Measurements from ENCODE around the gene BCR. TPM values are rescaled to one million over a fixed set of nuclear protein-coding genes. Genes with fewer than 3 reads are reported as not detected.
A peak's percentile ranks its signal among the peaks of the same experiment; 100 is the strongest.

BCR gene
- total RNA-seq, 1 donor from 2014 or later = 268 TPM

DNA sequence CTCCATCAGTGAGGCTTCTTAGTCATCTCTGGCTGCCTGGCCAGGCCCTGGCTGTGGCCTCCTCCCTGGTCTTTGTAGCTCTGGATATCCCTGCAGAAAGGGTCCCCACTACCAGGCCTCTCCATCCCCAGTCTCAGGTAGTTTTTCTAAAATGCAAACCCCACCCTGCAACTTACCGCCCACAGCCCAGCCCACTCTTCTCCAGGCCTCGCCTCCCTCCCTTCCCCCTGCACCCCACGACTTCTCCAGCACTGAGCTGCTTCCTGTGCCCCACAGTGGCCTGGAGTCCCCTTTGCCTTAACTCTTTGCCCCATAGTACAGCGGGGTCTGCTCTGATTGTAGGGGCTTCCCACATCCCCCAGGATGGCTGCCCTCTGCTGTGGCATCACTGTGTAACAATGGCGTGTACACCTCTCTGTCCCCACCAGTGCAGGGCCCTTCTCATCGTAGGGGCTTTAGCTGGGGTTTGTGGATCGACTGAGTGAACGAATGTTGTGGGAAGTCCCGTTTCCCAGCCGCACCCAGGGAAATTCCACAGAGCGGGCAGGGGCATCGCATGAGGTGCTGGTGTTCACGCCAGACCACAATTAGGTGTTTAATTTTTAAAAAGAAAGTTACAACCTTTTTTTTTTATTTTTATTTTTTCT is 111.6 kb downstream of the BCR start:
- H3K4me1 Mint-ChIP-seq (ENCODE audit: low read depth, unreplicated experiment) = peaks cover 41% of the 10 kb centered on the region
- peaks cover 12% of the 10 kb centered on the region for H3K27me3 Mint-ChIP-seq (ENCODE audit: unreplicated experiment)
- peak overlapping the region; percentile 6 for H3K27ac Mint-ChIP-seq (ENCODE audit: unreplicated experiment)
- H3K9me3 Mint-ChIP-seq (ENCODE audit: unreplicated experiment) = peaks cover 23% of the 10 kb centered on the region
- no peak for TF ChIP-seq CTCF (IDR thresholded peaks at IDR 0.05; ENCODE audit: partially characterized antibody, unreplicated experiment)
- DNase-seq = no peak
- H3K4me3 Mint-ChIP-seq (ENCODE audit: unreplicated experiment) = no peak overlapping the region
- H3K36me3 Mint-ChIP-seq (ENCODE audit: unreplicated experiment) = peaks cover 7% of the 10 kb centered on the region

DNA sequence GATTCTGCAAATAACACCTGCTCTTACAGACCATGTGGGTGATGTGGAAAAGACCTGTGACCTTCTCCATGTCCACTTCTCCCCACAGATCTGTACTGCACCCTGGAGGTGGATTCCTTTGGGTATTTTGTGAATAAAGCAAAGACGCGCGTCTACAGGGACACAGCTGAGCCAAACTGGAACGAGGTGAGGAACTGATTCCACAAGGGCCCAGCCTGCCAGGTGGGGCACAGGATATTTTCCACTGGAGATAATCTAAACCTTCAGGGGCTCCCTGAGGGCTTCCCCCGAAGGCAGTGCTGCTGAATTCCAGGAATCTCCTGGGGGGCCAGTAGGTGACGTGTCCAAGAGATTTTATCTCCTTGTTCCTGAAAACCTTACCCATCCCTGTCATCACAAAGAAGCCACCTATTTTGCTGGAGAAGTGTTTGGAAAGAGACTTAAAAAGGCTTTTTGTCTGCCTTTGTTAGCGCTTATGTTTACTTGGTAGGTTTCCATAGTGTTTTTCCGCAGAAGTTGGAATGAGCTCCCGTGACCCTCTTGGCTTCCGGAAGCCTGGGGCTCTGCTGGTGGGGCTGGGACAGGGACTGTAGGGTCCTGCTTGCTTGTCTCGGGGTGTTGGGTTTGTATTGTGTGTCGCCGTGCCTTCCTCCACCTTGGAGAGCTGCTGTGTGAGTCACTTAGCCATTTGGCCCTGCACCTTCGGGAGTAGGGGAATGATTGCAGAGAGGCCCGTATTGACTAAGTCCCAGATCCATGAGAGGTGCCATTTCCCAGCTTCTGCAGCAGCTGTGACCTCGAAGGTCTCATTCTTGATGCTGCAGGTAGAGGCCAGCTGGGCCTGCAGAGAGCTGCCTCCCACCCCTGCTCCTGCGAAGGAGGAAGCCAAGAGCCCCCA is 112.4 kb downstream of the BCR start:
- TF ChIP-seq CTCF (IDR thresholded peaks at IDR 0.05; ENCODE audit: partially characterized antibody, unreplicated experiment) = no peak
- Mint-ChIP-seq H3K4me3 (ENCODE audit: unreplicated experiment) (no peak overlapping the region), H3K4me1 (ENCODE audit: low read depth, unreplicated experiment) (peaks cover 36% of the 10 kb centered on the region), H3K27ac (ENCODE audit: unreplicated experiment) (peak overlapping the region; percentile 76), H3K36me3 (ENCODE audit: unreplicated experiment) (peaks cover 7% of the 10 kb centered on the region), H3K27me3 (ENCODE audit: unreplicated experiment) (peaks cover 14% of the 10 kb centered on the region), H3K9me3 (ENCODE audit: unreplicated experiment) (peaks cover 24% of the 10 kb centered on the region)
- no peak for DNase-seq

DNA sequence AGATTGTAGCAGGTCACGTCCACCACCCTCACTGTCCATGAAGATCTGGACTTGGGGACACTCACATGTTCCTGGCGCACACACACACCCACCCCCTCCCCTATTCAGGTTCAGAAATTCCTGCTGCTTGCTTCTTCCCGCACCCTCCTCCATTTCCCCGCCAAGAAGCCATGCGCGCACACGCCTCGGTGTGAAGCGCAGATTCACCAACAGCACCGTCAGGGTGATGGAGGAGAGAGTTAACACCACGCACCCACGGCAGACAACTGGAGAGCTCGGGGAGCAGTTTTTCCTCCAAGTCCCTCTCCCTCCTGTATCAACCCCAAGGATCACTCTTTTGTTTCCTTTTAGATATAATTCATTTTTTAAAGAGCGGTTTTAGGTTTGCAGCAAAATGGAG is 113.4 kb downstream of the BCR start:
- peak overlapping the region; percentile 62 for H3K27ac Mint-ChIP-seq (ENCODE audit: unreplicated experiment)

GRCh38 chr22:23294221-23294620 is 113.9 kb downstream of the BCR start:
- H3K9me3 Mint-ChIP-seq (ENCODE audit: unreplicated experiment) = peaks cover 23% of the 10 kb centered on the region
- H3K36me3 Mint-ChIP-seq (ENCODE audit: unreplicated experiment) = peaks cover 7% of the 10 kb centered on the region
- no peak overlapping the region for H3K4me3 Mint-ChIP-seq (ENCODE audit: unreplicated experiment)
- no peak overlapping the region for H3K27ac Mint-ChIP-seq (ENCODE audit: unreplicated experiment)
- peaks cover 26% of the 10 kb centered on the region for H3K4me1 Mint-ChIP-seq (ENCODE audit: low read depth, unreplicated experiment)
- no peak for TF ChIP-seq CTCF (IDR thresholded peaks at IDR 0.05; ENCODE audit: partially characterized antibody, unreplicated experiment)
- no peak for DNase-seq
- H3K27me3 Mint-ChIP-seq (ENCODE audit: unreplicated experiment) = peaks cover 16% of the 10 kb centered on the region

More for the DNA sequence above, 113.4 kb downstream of the BCR start:
- Mint-ChIP-seq H3K4me3 (ENCODE audit: unreplicated experiment) (no peak overlapping the region), H3K9me3 (ENCODE audit: unreplicated experiment) (peaks cover 23% of the 10 kb centered on the region), H3K4me1 (ENCODE audit: low read depth, unreplicated experiment) (peaks cover 30% of the 10 kb centered on the region), H3K36me3 (ENCODE audit: unreplicated experiment) (peaks cover 7% of the 10 kb centered on the region), H3K27me3 (ENCODE audit: unreplicated experiment) (peaks cover 17% of the 10 kb centered on the region)
- no peak for TF ChIP-seq CTCF (IDR thresholded peaks at IDR 0.05; ENCODE audit: partially characterized antibody, unreplicated experiment)
- no peak for DNase-seq

GRCh38 chr22:23300476-23300875 is 120.2 kb downstream of the BCR start:
- TF ChIP-seq CTCF (IDR thresholded peaks at IDR 0.05; ENCODE audit: partially characterized antibody, unreplicated experiment) = no peak
- peak; percentile 6 for DNase-seq
- Mint-ChIP-seq H3K9me3 (ENCODE audit: unreplicated experiment) (peaks cover 7% of the 10 kb centered on the region), H3K27ac (ENCODE audit: unreplicated experiment) (no peak overlapping the region), H3K27me3 (ENCODE audit: unreplicated experiment) (peaks cover 11% of the 10 kb centered on the region), H3K36me3 (ENCODE audit: unreplicated experiment) (peaks cover 7% of the 10 kb centered on the region), H3K4me3 (ENCODE audit: unreplicated experiment) (no peak overlapping the region), H3K4me1 (ENCODE audit: low read depth, unreplicated experiment) (peaks cover 4% of the 10 kb centered on the region)

Measured in glutamatergic neuron (in vitro differentiated cells).